Mammary epithelial cell (primary cell): Measurements from ENCODE around the gene FBXL16.

Source experiments
- CTCF ChIP-seq, 2 donors: IDR thresholded peaks in 1 of 2; conservative IDR thresholded peaks in 1 of 2; 2 replicates each; pipeline ENCODE4 v1.5.1; 2011 to 2012; ENCODE audit warnings: inconsistent platforms in 2 of 2, low read length in 2 of 2, mild to moderate bottlenecking in 2 of 2, control low read depth in 1 of 2, low read depth in 1 of 2; ENCODE audit not compliant: insufficient read depth in 1 of 2; ENCODE audit errors: extremely low read depth in 1 of 2
- EZH2 ChIP-seq: IDR thresholded peaks from 2 replicates; pipeline ENCODE4 v1.6.1; 2012; ENCODE audit warnings: low read length, inconsistent platforms, borderline replicate concordance

DNA sequence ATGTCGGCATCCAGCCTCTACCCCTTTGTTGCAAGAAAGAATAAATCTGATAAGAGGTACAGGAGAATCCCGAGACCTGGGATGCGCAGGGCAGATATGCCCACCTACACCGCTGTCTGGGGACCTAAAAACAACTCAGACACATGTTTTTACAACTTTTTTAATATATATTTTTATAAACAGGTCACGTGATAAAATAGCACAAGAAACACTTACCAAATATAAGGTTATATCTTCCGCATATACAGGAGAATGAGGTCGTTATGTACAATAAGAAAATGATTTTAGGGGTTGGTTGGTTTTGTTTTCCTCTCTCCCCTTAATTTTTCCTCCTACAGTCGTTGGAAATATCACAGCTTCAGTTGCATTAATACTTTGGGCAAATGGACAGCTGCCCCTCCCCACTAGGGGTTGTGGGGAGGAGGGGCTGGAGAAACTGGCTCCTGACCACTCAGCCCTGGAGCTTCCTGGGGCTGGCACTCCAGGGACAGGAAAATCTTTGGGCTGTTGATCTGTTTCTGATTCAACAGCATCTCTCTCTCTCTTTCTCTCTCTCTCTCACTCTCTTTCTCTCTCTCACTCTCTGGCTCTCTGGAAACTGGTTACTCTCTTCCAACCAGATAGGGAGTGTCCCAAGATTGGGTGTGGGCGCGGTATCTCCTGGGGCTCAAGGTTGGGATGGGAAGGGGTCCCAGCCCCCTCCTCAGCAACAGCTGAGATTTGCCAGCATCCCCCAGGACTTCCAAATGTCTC is 13.1 kb downstream of the FBXL16 start:
- TF ChIP-seq CTCF (conservative IDR thresholded peaks at IDR 0.05 in 1 of 2, IDR thresholded peaks at IDR 0.05 in 1 of 2; ENCODE audit: extremely low read depth in 1 of 2, insufficient read depth in 1 of 2, low read depth in 1 of 2, low read length in 2 of 2) = no peak
- TF ChIP-seq EZH2 = no peak
